NCI-H2171 (cell line): ENCODE results near the gene PTPRJ.

Source experiments
- DNase-seq: peaks from one replicate; lab custom pipeline; 2025; lab: John Stamatoyannopoulos, UW

PTPRJ gene

GRCh38 chr11:48040830-48041444 is 60.6 kb downstream of the PTPRJ start:
- DNase-seq: no peak

- no peak for DNase-seq
Observed at GRCh38 chr11:48041877-48042695, 61.7 kb downstream of the PTPRJ start.

GRCh38 chr11:48043111-48043990 is 63.0 kb downstream of the PTPRJ start:
- DNase-seq: no peak

GRCh38 chr11:48043991-48044512 is 63.7 kb downstream of the PTPRJ start:
- no peak for DNase-seq

GRCh38 chr11:48044577-48044976 is 64.2 kb downstream of the PTPRJ start:
- no peak for DNase-seq

- DNase-seq: no peak
Observed at GRCh38 chr11:48045536-48045935, 65.2 kb downstream of the PTPRJ start.

- no peak for DNase-seq
Observed at GRCh38 chr11:48047616-48048015, 67.3 kb downstream of the PTPRJ start.

- DNase-seq: no peak
Observed at GRCh38 chr11:48049036-48049435, 68.7 kb downstream of the PTPRJ start.

GRCh38 chr11:48050304-48050703 is 69.9 kb downstream of the PTPRJ start:
- DNase-seq: no peak

- DNase-seq: no peak
Observed at GRCh38 chr11:48051217-48051830, 71.0 kb downstream of the PTPRJ start.

- no peak for DNase-seq
Observed at GRCh38 chr11:48052183-48053044, 72.1 kb downstream of the PTPRJ start.

- DNase-seq: no peak
Observed at GRCh38 chr11:48054994-48055291, 74.6 kb downstream of the PTPRJ start.

- DNase-seq: no peak
Observed at GRCh38 chr11:48055292-48056132, 75.2 kb downstream of the PTPRJ start.

GRCh38 chr11:48056325-48057183 is 76.2 kb downstream of the PTPRJ start:
- no peak for DNase-seq

- DNase-seq: no peak
Observed at GRCh38 chr11:48058064-48058463, 77.7 kb downstream of the PTPRJ start.

GRCh38 chr11:48058788-48059187 is 78.4 kb downstream of the PTPRJ start:
- DNase-seq: no peak

GRCh38 chr11:48062649-48063048 is 82.3 kb downstream of the PTPRJ start:
- no peak for DNase-seq

GRCh38 chr11:48063424-48063978 is 83.1 kb downstream of the PTPRJ start:
- DNase-seq: no peak

- DNase-seq: no peak
Observed at GRCh38 chr11:48064306-48064705, 83.9 kb downstream of the PTPRJ start.
